ENCODE data around the gene TFDP1. TPM values are rescaled to one million over a fixed set of nuclear protein-coding genes. Genes with fewer than 3 reads are reported as not detected.

TFDP1 gene
- total and polyA plus RNA-seq, 12 donors: 16.4 to 51.4 (median 37.5) TPM

DNA sequence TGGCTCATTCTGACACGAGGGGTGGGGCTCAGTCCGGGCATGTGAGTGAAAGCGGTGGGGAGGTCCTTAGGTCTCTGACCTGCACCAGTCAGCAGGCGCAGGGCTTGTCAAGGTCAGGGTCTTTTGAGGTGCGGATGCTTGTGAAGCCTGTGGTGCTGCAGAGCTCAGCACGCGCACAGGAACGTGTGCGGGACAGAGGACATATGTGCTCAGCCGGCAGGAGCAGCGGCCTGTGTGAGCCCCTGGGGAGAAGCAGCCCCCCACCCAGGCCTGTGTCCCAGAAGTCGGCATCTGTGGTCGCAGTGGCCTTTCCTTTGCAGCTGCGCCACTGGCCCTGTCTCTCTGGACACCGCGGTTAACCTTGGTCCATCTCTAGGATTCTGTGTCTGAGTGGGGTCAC, 42.6 kb downstream of the TFDP1 start:
- H3K4me3 ChIP-seq: no peak overlapping the region
- intact Hi-C loops (cut with DNase I): no loop called here
- H3K27ac ChIP-seq: no peak overlapping the region
- no peaks in the 10 kb centered on the region for H3K4me1 ChIP-seq
- WGBS, 2 donors: 88 to 92% methylated on average over 16 of the region's 16 CpGs
- ATAC-seq (no peak), DNase-seq (peak in 1 of 2 donors; percentile 2)
- no peak for TF ChIP-seq CTCF (IDR thresholded peaks at IDR 0.05)
- H3K36me3 ChIP-seq: peaks cover 0 to 56% (median 4%) of the 10 kb centered on the region in 9 donors
- no peaks in the 10 kb centered on the region for H3K9me3 ChIP-seq
- no peaks in the 10 kb centered on the region for H3K27me3 ChIP-seq

- TF ChIP-seq CTCF (IDR thresholded peaks at IDR 0.05): no peak
- H3K36me3 ChIP-seq: peaks cover 0 to 57% (median 5%) of the 10 kb centered on the region in 9 donors
- intact Hi-C loops (cut with DNase I): no loop called here
- peak in 2 of 8 donors; percentile 21 for ATAC-seq
- H3K9me3 ChIP-seq: no peaks in the 10 kb centered on the region
- DNase-seq: peak in 1 of 2 donors; percentile 4
- H3K4me1 ChIP-seq: no peaks in the 10 kb centered on the region
- no peaks in the 10 kb centered on the region for H3K27me3 ChIP-seq
- H3K4me3 ChIP-seq: no peak overlapping the region
- 85% methylated on average over 30 of the region's 30 CpGs for WGBS, 2 donors
- no peak overlapping the region for H3K27ac ChIP-seq
Observed at GRCh38 chr13:113628291-113629270, 44.0 kb downstream of the TFDP1 start.

DNA sequence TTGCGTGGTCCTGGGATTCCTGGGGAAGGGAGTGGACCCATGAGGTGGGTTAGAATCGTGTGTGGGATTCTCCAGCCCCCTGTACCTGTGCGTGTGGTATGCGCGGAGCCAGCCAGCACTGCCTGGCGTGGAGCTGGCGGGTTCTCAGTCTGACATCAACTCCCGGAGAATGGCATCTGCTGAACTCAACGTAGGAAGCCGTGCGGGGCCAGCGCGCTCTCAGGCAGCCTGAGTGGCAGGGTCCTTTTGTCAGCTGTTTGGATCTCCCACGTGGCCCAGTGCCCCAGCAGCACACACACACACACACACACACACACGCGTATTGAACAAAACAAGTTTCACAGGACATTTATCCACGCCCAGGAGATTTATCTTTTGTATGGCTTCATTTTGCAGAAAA, 45.3 kb downstream of the TFDP1 start:
- H3K27me3 ChIP-seq: no peaks in the 10 kb centered on the region
- no peak for TF ChIP-seq CTCF (IDR thresholded peaks at IDR 0.05)
- H3K27ac ChIP-seq: no peak overlapping the region
- peaks cover 0 to 63% (median 10%) of the 10 kb centered on the region in 9 donors for H3K36me3 ChIP-seq
- no peak overlapping the region for H3K4me3 ChIP-seq
- ATAC-seq (no peak), DNase-seq (peak in 1 of 2 donors; percentile 2)
- no peaks in the 10 kb centered on the region for H3K9me3 ChIP-seq
- intact Hi-C loops (cut with DNase I): no loop called here
- WGBS, 2 donors: 94 to 95% methylated on average over 17 of the region's 17 CpGs
- H3K4me1 ChIP-seq: no peaks in the 10 kb centered on the region

DNA sequence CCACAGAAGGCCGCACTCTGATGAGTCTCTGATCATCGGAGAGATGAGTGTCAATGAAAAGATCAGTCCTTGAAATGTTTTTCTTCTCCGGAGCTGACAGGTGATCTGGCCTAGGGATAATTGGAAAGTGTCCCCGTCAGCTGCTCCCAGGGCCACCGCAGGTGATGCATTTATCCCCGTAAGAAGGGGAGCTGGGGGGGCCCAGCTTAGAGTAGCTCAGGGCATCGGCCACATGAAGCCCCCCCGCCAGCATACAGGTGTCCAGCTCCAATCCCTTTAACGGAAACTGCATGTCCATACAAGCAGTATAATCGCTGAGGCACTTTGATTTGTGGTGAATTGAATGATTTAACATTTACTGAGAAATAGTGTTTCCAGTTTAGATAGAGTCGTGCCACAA, 45.7 kb downstream of the TFDP1 start:
- TF ChIP-seq CTCF (IDR thresholded peaks at IDR 0.05): no peak
- Histone ChIP-seq H3K27me3 (no peaks in the 10 kb centered on the region), H3K4me3 (no peak overlapping the region), H3K36me3 (peaks cover 0 to 67% (median 14%) of the 10 kb centered on the region in 9 donors), H3K27ac (no peak overlapping the region), H3K9me3 (no peaks in the 10 kb centered on the region), H3K4me1 (no peaks in the 10 kb centered on the region)
- intact Hi-C loops (cut with DNase I): no loop called here
- ATAC-seq (no peak), DNase-seq (peak in 1 of 2 donors; percentile 2)
- 94 to 97% methylated on average over 11 of the region's 11 CpGs for WGBS, 2 donors

Data from heart right ventricle (tissue), 16 donors.